SU-DHL-6 (cell line): ENCODE data around the gene SLC38A9.

Source experiments
- H2AFZ ChIP-seq: fragments of 200-600 bp; sonication (generic); 2 replicates; pipeline ENCODE4 v1.6.1; 2014; ENCODE audit warnings: low read depth, mild to moderate bottlenecking, moderate library complexity, mixed read lengths, antibody characterized with exemption, low read length; ENCODE audit not compliant: severe bottlenecking
- H3F3A ChIP-seq: fragments of 200-600 bp; shearing (Covaris generic); 2 replicates; pipeline ENCODE4 v1.6.0; 2016; ENCODE audit warnings: antibody characterized with exemption, mild to moderate bottlenecking; ENCODE audit not compliant: insufficient read depth
- H3K27ac ChIP-seq: fragments of 200-600 bp; sonication (generic); 2 replicates; pipeline ENCODE4 v1.5.1; 2016; ENCODE audit warnings: low read depth, mild to moderate bottlenecking, low read length, moderate library complexity, mixed read lengths
- H3K27me3 ChIP-seq: fragments of 200-600 bp; sonication (generic), shearing (Covaris generic); 2 replicates; pipeline ENCODE4 v1.6.0; 2014; ENCODE audit warnings: mild to moderate bottlenecking, low read length
- H3K36me3 ChIP-seq: fragments of 200-600 bp; sonication (generic); 2 replicates; pipeline ENCODE4 v1.6.1; 2014; ENCODE audit warnings: mild to moderate bottlenecking, low read length, mixed read lengths
- H3K4me2 ChIP-seq: fragments of 300-600, 200-600 bp; shearing (Covaris generic), sonication (generic); 2 replicates; pipeline ENCODE4 v1.6.0; 2014; ENCODE audit warnings: low read length, low read depth, mild to moderate bottlenecking; ENCODE audit not compliant: poor library complexity, severe bottlenecking
- H3K4me3 ChIP-seq: fragments of 200-600 bp; sonication (generic); 2 replicates; pipeline ENCODE4 v1.5.1; 2014; ENCODE audit warnings: antibody characterized with exemption, low read length, mild to moderate bottlenecking, mixed read lengths; ENCODE audit not compliant: insufficient read depth, poor library complexity, severe bottlenecking
- H3K79me2 ChIP-seq: fragments of 200-600 bp; sonication (generic); 2 replicates; pipeline ENCODE4 v1.6.1; 2014; ENCODE audit warnings: mild to moderate bottlenecking, low read length, moderate library complexity; ENCODE audit not compliant: insufficient read depth
- H3K9ac ChIP-seq: fragments of 200-600 bp; sonication (generic); 2 replicates; pipeline ENCODE4 v1.7.0; 2014; ENCODE audit warnings: mild to moderate bottlenecking, low read length
- H3K9me2 ChIP-seq: fragments of 200-600 bp; sonication (generic); replicated peaks from 2 replicates; pipeline ENCODE4 v1.6.1; 2014; ENCODE audit warnings: low read length; ENCODE audit not compliant: insufficient read depth
- H3K9me3 ChIP-seq: fragments of 200-600 bp; sonication (generic); 2 replicates; pipeline ENCODE4 v1.6.1; 2014; ENCODE audit warnings: low read length, mixed read lengths; ENCODE audit not compliant: insufficient read depth
- H4K20me1 ChIP-seq: fragments of 200-600 bp; sonication (generic); 2 replicates; pipeline ENCODE4 v1.6.1; 2014; ENCODE audit warnings: low read depth, mild to moderate bottlenecking, antibody characterized with exemption, low read length, moderate library complexity, mixed read lengths
- CTCF ChIP-seq: fragments of 200-600 bp; sonication (generic); IDR thresholded peaks from one replicate; pipeline ENCODE4 v1.5.1; 2017; ENCODE audit warnings: antibody characterized with exemption, mild to moderate bottlenecking, low read length, moderate library complexity; ENCODE audit not compliant: insufficient read depth, poor library complexity, severe bottlenecking
- EZH2phosphoT487 ChIP-seq: fragments of 200-600 bp; sonication (generic), shearing (Covaris generic); conservative IDR thresholded peaks from 2 replicates; pipeline ENCODE4 v1.6.1; 2018; ENCODE audit warnings: mild to moderate bottlenecking, antibody characterized with exemption, low read length, moderate library complexity, mixed read lengths

The SLC38A9 gene

GRCh38 chr5:55682071-55682470 is 30.1 kb downstream of the SLC38A9 start:
- H3K9me2 ChIP-seq = no peaks in the 10 kb centered on the region
- no peak overlapping the region for H3K27ac ChIP-seq
- H3K9me3 ChIP-seq = no peaks in the 10 kb centered on the region
- H3F3A ChIP-seq = no peaks in the 10 kb centered on the region
- no peaks in the 10 kb centered on the region for H3K36me3 ChIP-seq
- no peak overlapping the region for H2AFZ ChIP-seq
- H4K20me1 ChIP-seq = no peaks in the 10 kb centered on the region
- H3K9ac ChIP-seq = no peak overlapping the region
- H3K4me3 ChIP-seq = no peak overlapping the region
- no peak overlapping the region for H3K4me2 ChIP-seq
- H3K27me3 ChIP-seq = no peaks in the 10 kb centered on the region
- TF ChIP-seq CTCF (no peak), EZH2phosphoT487 (no peak)
- no peaks in the 10 kb centered on the region for H3K79me2 ChIP-seq

GRCh38 chr5:55681301-55681700 is 30.8 kb downstream of the SLC38A9 start:
- Histone ChIP-seq H3K4me3 (no peak overlapping the region), H3K36me3 (no peaks in the 10 kb centered on the region), H3K79me2 (no peaks in the 10 kb centered on the region), H4K20me1 (no peaks in the 10 kb centered on the region), H2AFZ (no peak overlapping the region), H3K27ac (no peak overlapping the region), H3K9me3 (no peaks in the 10 kb centered on the region), H3K4me2 (no peak overlapping the region), H3K27me3 (no peaks in the 10 kb centered on the region), H3K9ac (no peak overlapping the region), H3F3A (no peaks in the 10 kb centered on the region), H3K9me2 (no peaks in the 10 kb centered on the region)
- TF ChIP-seq EZH2phosphoT487 (no peak), CTCF (no peak)

- no peaks in the 10 kb centered on the region for H3F3A ChIP-seq
- H3K27me3 ChIP-seq = no peaks in the 10 kb centered on the region
- H3K79me2 ChIP-seq = no peaks in the 10 kb centered on the region
- no peaks in the 10 kb centered on the region for H3K9me3 ChIP-seq
- H3K9ac ChIP-seq = no peak overlapping the region
- no peak for TF ChIP-seq CTCF
- TF ChIP-seq EZH2phosphoT487 = no peak
- H3K4me2 ChIP-seq = no peak overlapping the region
- H3K9me2 ChIP-seq = no peaks in the 10 kb centered on the region
- no peaks in the 10 kb centered on the region for H3K36me3 ChIP-seq
- H3K4me3 ChIP-seq = no peak overlapping the region
- no peak overlapping the region for H3K27ac ChIP-seq
- no peaks in the 10 kb centered on the region for H4K20me1 ChIP-seq
- no peak overlapping the region for H2AFZ ChIP-seq
These were observed 31.8 kb downstream of the SLC38A9 start for GRCh38 chr5:55680353-55680752.

- Histone ChIP-seq H2AFZ (no peak overlapping the region), H3K4me2 (no peak overlapping the region), H3K9me2 (no peaks in the 10 kb centered on the region), H3K4me3 (no peak overlapping the region), H3K27me3 (no peaks in the 10 kb centered on the region), H3K9me3 (no peaks in the 10 kb centered on the region), H3K79me2 (no peaks in the 10 kb centered on the region), H3K36me3 (no peaks in the 10 kb centered on the region), H3K9ac (no peak overlapping the region), H3F3A (no peaks in the 10 kb centered on the region), H4K20me1 (no peaks in the 10 kb centered on the region), H3K27ac (no peak overlapping the region)
- TF ChIP-seq CTCF (no peak), EZH2phosphoT487 (no peak)
These were observed 32.6 kb downstream of the SLC38A9 start for GRCh38 chr5:55679556-55679955.
